Gastroesophageal sphincter (tissue), 3 donors: ENCODE data around the gene WNT7B.

Experiments
- CTCF ChIP-seq, 4 experiments: fragments of 200-600 bp in 2 of 4; fragments of 450-650 bp in 2 of 4; sonication (generic) in 1 of 4; IDR thresholded peaks; one replicate each; pipeline ENCODE4 v1.5.1; 2017 to 2019; ENCODE audit warnings: antibody characterized with exemption in 4 of 4, mild to moderate bottlenecking in 2 of 4, moderate library complexity in 2 of 4
- POLR2A ChIP-seq, 2 donors: fragments of 450-650 bp; IDR thresholded peaks; one replicate each; pipeline ENCODE4 v1.6.1; 2017; ENCODE audit warnings: antibody characterized with exemption in 2 of 2, mild to moderate bottlenecking in 2 of 2, moderate library complexity in 1 of 2

GRCh38 chr22:46025973-46026898 is 49.3 kb upstream of the WNT7B start:
- no peak for TF ChIP-seq POLR2A (IDR thresholded peaks at IDR 0.05)
- no peak for TF ChIP-seq CTCF (IDR thresholded peaks at IDR 0.05)
